ENCODE results near the gene DOCK8. TPM values are rescaled to one million over a fixed set of nuclear protein-coding genes. Genes with fewer than 3 reads are reported as not detected.

Gene DOCK8
- total RNA-seq, 2 experiments from 2014 or later: 59.0 to 145 TPM

- Histone ChIP-seq H3K36me3 (ENCODE audit: insufficient read depth, low read length) (peaks cover 84% of the 10 kb centered on the region), H3K9me3 (ENCODE audit: low read length) (no peaks in the 10 kb centered on the region; the same call in 1 of the 2 replicates), H3K79me2 (ENCODE audit: insufficient read depth, low read depth, low read length) (peaks cover 82% of the 10 kb centered on the region), H2AFZ (ENCODE audit: low read length) (no peak overlapping the region), H3K4me1 (ENCODE audit: insufficient read depth, low read length, poor library complexity, severe bottlenecking) (peaks cover 40% of the 10 kb centered on the region), H4K20me1 (ENCODE audit: insufficient read depth, low read length) (0 out of 2 replicates have a peak, but pooled peaks cover 3% of the 10 kb centered on the region), H3K27ac (ENCODE audit: low read depth, low read length, poor library complexity, severe bottlenecking) (no peak overlapping the region), H3K4me3 (ENCODE audit: low read depth, low read length, poor library complexity, severe bottlenecking) (no peak overlapping the region), H3K4me2 (ENCODE audit: low read length) (peak overlapping the region; percentile 38), H3K9me2 (ENCODE audit: insufficient read depth, low read length) (no peaks in the 10 kb centered on the region)
- POLR2A ChIA-PET: interaction anchor here (0.6 to 1.2 kb wide), 3 partner anchors 10 to 574 kb away, joined by 3 to 5 read pairs (median 4); no protein-coding TSS in a partner anchor
- TF ChIP-seq, protein P1, sequence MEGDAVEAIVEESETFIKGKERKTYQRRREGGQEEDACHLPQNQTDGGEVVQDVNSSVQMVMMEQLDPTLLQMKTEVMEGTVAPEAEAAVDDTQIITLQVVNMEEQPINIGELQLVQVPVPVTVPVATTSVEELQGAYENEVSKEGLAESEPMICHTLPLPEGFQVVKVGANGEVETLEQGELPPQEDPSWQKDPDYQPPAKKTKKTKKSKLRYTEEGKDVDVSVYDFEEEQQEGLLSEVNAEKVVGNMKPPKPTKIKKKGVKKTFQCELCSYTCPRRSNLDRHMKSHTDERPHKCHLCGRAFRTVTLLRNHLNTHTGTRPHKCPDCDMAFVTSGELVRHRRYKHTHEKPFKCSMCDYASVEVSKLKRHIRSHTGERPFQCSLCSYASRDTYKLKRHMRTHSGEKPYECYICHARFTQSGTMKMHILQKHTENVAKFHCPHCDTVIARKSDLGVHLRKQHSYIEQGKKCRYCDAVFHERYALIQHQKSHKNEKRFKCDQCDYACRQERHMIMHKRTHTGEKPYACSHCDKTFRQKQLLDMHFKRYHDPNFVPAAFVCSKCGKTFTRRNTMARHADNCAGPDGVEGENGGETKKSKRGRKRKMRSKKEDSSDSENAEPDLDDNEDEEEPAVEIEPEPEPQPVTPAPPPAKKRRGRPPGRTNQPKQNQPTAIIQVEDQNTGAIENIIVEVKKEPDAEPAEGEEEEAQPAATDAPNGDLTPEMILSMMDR (conservative IDR thresholded peaks at IDR 0.05; ENCODE audit: low read length): no peak
- no peak for TF ChIP-seq EZH2phosphoT487 (IDR thresholded peaks at IDR 0.05; ENCODE audit: borderline replicate concordance, low read depth, low read length)
- CTCF ChIA-PET (ENCODE audit: unreplicated experiment): no interaction called here
- peak; percentile 34 for DNase-seq (ENCODE audit: low spot score)
- intact Hi-C loops (cut with micrococcal nuclease; ENCODE audit: unreplicated experiment): no loop called here
- no TSS peak for BruUV-seq (replicated peaks)
These were observed 63.1 kb downstream of the DOCK8 start for GRCh38 chr9:277601-278295.

- Histone ChIP-seq H3K79me2 (ENCODE audit: insufficient read depth, low read depth, low read length) (peaks cover 86% of the 10 kb centered on the region), H3K36me3 (ENCODE audit: insufficient read depth, low read length) (peaks cover 93% of the 10 kb centered on the region), H3K9me3 (ENCODE audit: low read length) (no peaks in the 10 kb centered on the region; the same call in 1 of the 2 replicates), H3K27ac (ENCODE audit: low read depth, low read length, poor library complexity, severe bottlenecking) (no peak overlapping the region), H3K4me1 (ENCODE audit: insufficient read depth, low read length, poor library complexity, severe bottlenecking) (peaks cover 40% of the 10 kb centered on the region), H3K4me2 (ENCODE audit: low read length) (no peak overlapping the region), H3K4me3 (ENCODE audit: low read depth, low read length, poor library complexity, severe bottlenecking) (no peak overlapping the region), H2AFZ (ENCODE audit: low read length) (no peak overlapping the region), H3K9me2 (ENCODE audit: insufficient read depth, low read length) (no peaks in the 10 kb centered on the region), H4K20me1 (ENCODE audit: insufficient read depth, low read length) (0 out of 2 replicates have a peak, but pooled peaks cover 3% of the 10 kb centered on the region)
- POLR2A ChIA-PET: no interaction called here
- intact Hi-C loops (cut with micrococcal nuclease; ENCODE audit: unreplicated experiment): no loop called here
- CTCF ChIA-PET (ENCODE audit: unreplicated experiment): no interaction called here
- no TSS peak for BruUV-seq (replicated peaks)
- DNase-seq (ENCODE audit: low spot score): no peak
- TF ChIP-seq EZH2phosphoT487 (IDR thresholded peaks at IDR 0.05; ENCODE audit: borderline replicate concordance, low read depth, low read length): no peak
- TF ChIP-seq, protein P1 (conservative IDR thresholded peaks at IDR 0.05; ENCODE audit: low read length): no peak
These were observed 64.0 kb downstream of the DOCK8 start for GRCh38 chr9:278651-279050.

DNA sequence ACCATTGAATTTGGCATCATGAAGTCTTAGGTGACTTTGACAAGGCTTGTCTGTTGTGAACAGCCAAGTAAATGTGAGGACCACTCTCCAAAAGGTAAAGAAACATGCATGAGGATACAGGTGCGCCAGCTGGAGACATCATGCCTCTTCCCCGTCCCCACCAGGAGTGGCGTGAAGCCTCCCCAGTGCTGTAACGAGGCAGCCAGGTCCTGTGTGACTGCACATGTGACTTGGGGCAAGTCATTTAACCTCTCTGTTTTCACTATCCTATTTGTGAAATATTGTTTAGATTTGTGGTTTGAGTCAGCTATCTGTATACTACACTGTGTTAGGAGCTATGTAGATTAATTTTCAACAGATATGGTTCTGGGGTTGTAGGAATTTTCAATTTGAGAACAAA is 65.0 kb downstream of the DOCK8 start:
- peaks cover 37% of the 10 kb centered on the region for H3K4me1 ChIP-seq (ENCODE audit: insufficient read depth, low read length, poor library complexity, severe bottlenecking)
- no peak overlapping the region for H3K4me3 ChIP-seq (ENCODE audit: low read depth, low read length, poor library complexity, severe bottlenecking)
- H3K4me2 ChIP-seq (ENCODE audit: low read length): no peak overlapping the region
- no TSS peak for BruUV-seq (replicated peaks)
- H3K9me3 ChIP-seq (ENCODE audit: low read length): no peaks in the 10 kb centered on the region; the same call in 1 of the 2 replicates
- intact Hi-C loops (cut with micrococcal nuclease; ENCODE audit: unreplicated experiment): no loop called here
- 0 out of 2 replicates have a peak, but pooled peaks cover 3% of the 10 kb centered on the region for H4K20me1 ChIP-seq (ENCODE audit: insufficient read depth, low read length)
- CTCF ChIA-PET (ENCODE audit: unreplicated experiment): no interaction called here
- H3K9me2 ChIP-seq (ENCODE audit: insufficient read depth, low read length): no peaks in the 10 kb centered on the region
- H2AFZ ChIP-seq (ENCODE audit: low read length): no peak overlapping the region
- no peak for DNase-seq (ENCODE audit: low spot score)
- H3K79me2 ChIP-seq (ENCODE audit: insufficient read depth, low read depth, low read length): peaks cover 83% of the 10 kb centered on the region
- POLR2A ChIA-PET: no interaction called here
- H3K36me3 ChIP-seq (ENCODE audit: insufficient read depth, low read length): peaks cover 100% of the 10 kb centered on the region
- TF ChIP-seq, protein P1 (conservative IDR thresholded peaks at IDR 0.05; ENCODE audit: low read length): no peak
- no peak for TF ChIP-seq EZH2phosphoT487 (IDR thresholded peaks at IDR 0.05; ENCODE audit: borderline replicate concordance, low read depth, low read length)
- no peak overlapping the region for H3K27ac ChIP-seq (ENCODE audit: low read depth, low read length, poor library complexity, severe bottlenecking)
